Neural cell (in vitro differentiated cells): ENCODE results near the gene NMRK2. TPM values are rescaled to one million over a fixed set of nuclear protein-coding genes. Genes with fewer than 3 reads are reported as not detected.

Experiments used
- H2AFZ ChIP-seq: fragments of 200-600, 300-800 bp; sonication (generic), shearing (Covaris generic); 2 replicates; pipeline ENCODE4 v1.6.0; 2014; ENCODE audit warnings: low read depth, mild to moderate bottlenecking, antibody characterized with exemption, low read length, moderate library complexity
- H3F3A ChIP-seq: fragments of 200-600 bp; shearing (Covaris generic); 2 replicates; pipeline ENCODE4 v1.6.1; 2016; ENCODE audit warnings: mild to moderate bottlenecking, moderate library complexity, mixed read lengths, antibody characterized with exemption, low read length; ENCODE audit not compliant: insufficient read depth, poor library complexity, severe bottlenecking
- H3K27ac ChIP-seq: fragments of 200-600, 300-800 bp; sonication (generic), shearing (Covaris generic); 2 replicates; pipeline ENCODE4 v1.5.1; 2014; ENCODE audit warnings: mild to moderate bottlenecking, low read length, moderate library complexity
- H3K27me3 ChIP-seq: fragments of 300-800, 200-600 bp; sonication (generic), shearing (Covaris generic); 2 replicates; pipeline ENCODE4 v1.6.0; 2014; ENCODE audit warnings: mild to moderate bottlenecking, low read depth, low read length, moderate library complexity; ENCODE audit not compliant: insufficient read depth
- H3K36me3 ChIP-seq: fragments of 300-800, 200-600 bp; sonication (generic), shearing (Covaris generic); 2 replicates; pipeline ENCODE4 v1.5.1; 2014; ENCODE audit warnings: mild to moderate bottlenecking, antibody characterized with exemption, low read length, moderate library complexity; ENCODE audit not compliant: insufficient read depth
- H3K4me2 ChIP-seq: fragments of 300-800, 200-600 bp; sonication (generic), shearing (Covaris generic); 2 replicates; pipeline ENCODE4 v1.6.0; 2014; ENCODE audit warnings: mild to moderate bottlenecking, low read length
- H3K4me3 ChIP-seq: fragments of 300-800, 200-600 bp; sonication (generic), shearing (Covaris generic); 2 replicates; pipeline ENCODE4 v1.5.1; 2014; ENCODE audit warnings: mild to moderate bottlenecking, low read length, moderate library complexity
- H3K79me2 ChIP-seq: fragments of 200-600 bp; shearing (Covaris generic); replicated peaks from 2 replicates; pipeline ENCODE4 v1.6.0; 2014; ENCODE audit warnings: mild to moderate bottlenecking, low read length, moderate library complexity; ENCODE audit not compliant: insufficient read depth
- H3K9ac ChIP-seq: fragments of 300-800, 200-600 bp; sonication (generic), shearing (Covaris generic); 2 replicates; pipeline ENCODE4 v1.6.1; 2016; ENCODE audit warnings: mild to moderate bottlenecking, low read length, mixed read lengths
- H3K9me2 ChIP-seq: fragments of 200-600 bp; shearing (Covaris generic); 2 replicates; pipeline ENCODE4 v1.6.1; 2016; ENCODE audit warnings: mild to moderate bottlenecking, low read length, mixed read lengths; ENCODE audit not compliant: insufficient read depth
- H3K9me3 ChIP-seq: fragments of 200-600, 300-800 bp; sonication (generic), shearing (Covaris generic); 2 replicates; pipeline ENCODE4 v1.6.1; 2016; ENCODE audit warnings: mild to moderate bottlenecking, mixed run types, low read length, moderate library complexity, mixed read lengths
- H4K20me1 ChIP-seq: fragments of 200-600 bp; shearing (Covaris generic); 2 replicates; pipeline ENCODE4 v1.6.1; 2016; ENCODE audit warnings: mild to moderate bottlenecking, mixed run types; ENCODE audit not compliant: insufficient read depth
- EP300 ChIP-seq: fragments of 450-650 bp; conservative IDR thresholded peaks from 2 replicates; pipeline ENCODE4 v1.6.1; 2014; ENCODE audit warnings: antibody characterized with exemption, mild to moderate bottlenecking, moderate library complexity; ENCODE audit not compliant: poor library complexity, severe bottlenecking
- EZH2 ChIP-seq: fragments of 200-600, 300-800 bp; shearing (Covaris generic), sonication (generic); IDR thresholded peaks from 2 replicates; pipeline ENCODE4 v1.6.1; 2014; ENCODE audit warnings: antibody characterized with exemption, low read length, borderline replicate concordance, mild to moderate bottlenecking; ENCODE audit not compliant: insufficient read depth, poor library complexity, severe bottlenecking
- MXI1 ChIP-seq: fragments of 450-650 bp; conservative IDR thresholded peaks from 2 replicates; pipeline ENCODE4 v1.6.1; 2014; ENCODE audit warnings: antibody characterized with exemption, mild to moderate bottlenecking; ENCODE audit not compliant: poor library complexity, severe bottlenecking
- POLR2AphosphoS5 ChIP-seq: IDR thresholded peaks from 2 replicates; pipeline ENCODE4 v1.6.1; 2012
- RAD21 ChIP-seq: fragments of 450-650 bp; conservative IDR thresholded peaks from 2 replicates; pipeline ENCODE4 v1.6.1; 2014; ENCODE audit warnings: antibody characterized with exemption, mild to moderate bottlenecking, moderate library complexity
- REST ChIP-seq: IDR thresholded peaks from 2 replicates; pipeline ENCODE4 v1.6.1; 2012; ENCODE audit warnings: borderline replicate concordance
- SMC3 ChIP-seq: fragments of 450-650 bp; conservative IDR thresholded peaks from 2 replicates; pipeline ENCODE4 v1.6.1; 2014; ENCODE audit warnings: antibody characterized with exemption, mild to moderate bottlenecking, moderate library complexity; ENCODE audit not compliant: poor library complexity
- TAF1 ChIP-seq: IDR thresholded peaks from 2 replicates; pipeline ENCODE4 v1.6.1; 2012; ENCODE audit warnings: low read depth
- polyA plus RNA-seq: library from polyadenylated mRNA; depleted of rRNA; stranded (reverse); fragments of >200 nt; gene quantifications from 2 replicates; pipeline ENCODE4 v1.2.3, GENCODE V29; 2014
- TF ChIP-seq, protein P1 (sequence below): fragments of 450-650 bp; IDR thresholded peaks from 2 replicates; pipeline ENCODE4 v1.5.1; 2014; ENCODE audit warnings: antibody characterized with exemption, mild to moderate bottlenecking, moderate library complexity; ENCODE audit not compliant: poor library complexity, severe bottlenecking

Gene NMRK2
- polyA plus RNA-seq, 1 donor from 2014 or later: not detected

GRCh38 chr19:3983936-3984583, 51.2 kb downstream of the NMRK2 start:
- Histone ChIP-seq H3K4me2 (peak overlapping the region; percentile 86), H3K27me3 (no peaks in the 10 kb centered on the region), H2AFZ (no peak overlapping the region), H3K27ac (peak overlapping the region; percentile 90), H3K9ac (peak overlapping the region; percentile 92), H3F3A (peaks cover 3% of the 10 kb centered on the region), H3K79me2 (peaks cover 23% of the 10 kb centered on the region), H3K36me3 (no peaks in the 10 kb centered on the region), H4K20me1 (peaks cover 53% of the 10 kb centered on the region), H3K4me3 (peak overlapping the region; percentile 97), H3K9me3 (no peaks in the 10 kb centered on the region), H3K9me2 (no peaks in the 10 kb centered on the region)
- no peak for TF ChIP-seq REST
- TF ChIP-seq POLR2AphosphoS5: no peak
- no peak for TF ChIP-seq EP300
- TF ChIP-seq SMC3: no peak
- TF ChIP-seq, protein P1, sequence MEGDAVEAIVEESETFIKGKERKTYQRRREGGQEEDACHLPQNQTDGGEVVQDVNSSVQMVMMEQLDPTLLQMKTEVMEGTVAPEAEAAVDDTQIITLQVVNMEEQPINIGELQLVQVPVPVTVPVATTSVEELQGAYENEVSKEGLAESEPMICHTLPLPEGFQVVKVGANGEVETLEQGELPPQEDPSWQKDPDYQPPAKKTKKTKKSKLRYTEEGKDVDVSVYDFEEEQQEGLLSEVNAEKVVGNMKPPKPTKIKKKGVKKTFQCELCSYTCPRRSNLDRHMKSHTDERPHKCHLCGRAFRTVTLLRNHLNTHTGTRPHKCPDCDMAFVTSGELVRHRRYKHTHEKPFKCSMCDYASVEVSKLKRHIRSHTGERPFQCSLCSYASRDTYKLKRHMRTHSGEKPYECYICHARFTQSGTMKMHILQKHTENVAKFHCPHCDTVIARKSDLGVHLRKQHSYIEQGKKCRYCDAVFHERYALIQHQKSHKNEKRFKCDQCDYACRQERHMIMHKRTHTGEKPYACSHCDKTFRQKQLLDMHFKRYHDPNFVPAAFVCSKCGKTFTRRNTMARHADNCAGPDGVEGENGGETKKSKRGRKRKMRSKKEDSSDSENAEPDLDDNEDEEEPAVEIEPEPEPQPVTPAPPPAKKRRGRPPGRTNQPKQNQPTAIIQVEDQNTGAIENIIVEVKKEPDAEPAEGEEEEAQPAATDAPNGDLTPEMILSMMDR: no peak
- TF ChIP-seq EZH2: no peak
- TF ChIP-seq TAF1: no peak
- TF ChIP-seq MXI1: no peak
- TF ChIP-seq RAD21: no peak

- Histone ChIP-seq H3K79me2 (peaks cover 23% of the 10 kb centered on the region), H4K20me1 (peaks cover 51% of the 10 kb centered on the region), H3K27ac (peak overlapping the region; percentile 90)
Measured at GRCh38 chr19:3984584-3984907, 51.7 kb downstream of the NMRK2 start.

More at GRCh38 chr19:3984584-3984907, 51.7 kb downstream of the NMRK2 start:
- Histone ChIP-seq H3K36me3 (no peaks in the 10 kb centered on the region), H3K9ac (peak overlapping the region; percentile 92), H3K9me3 (no peaks in the 10 kb centered on the region), H3K4me3 (peak overlapping the region; percentile 97), H3F3A (peaks cover 3% of the 10 kb centered on the region), H3K9me2 (no peaks in the 10 kb centered on the region), H3K27me3 (no peaks in the 10 kb centered on the region), H3K4me2 (peak overlapping the region; percentile 86), H2AFZ (no peak overlapping the region)
- TF ChIP-seq, protein P1: no peak
- no peak for TF ChIP-seq EP300
- TF ChIP-seq SMC3: no peak
- no peak for TF ChIP-seq REST
- no peak for TF ChIP-seq TAF1
- TF ChIP-seq EZH2: no peak
- no peak for TF ChIP-seq MXI1
- no peak for TF ChIP-seq POLR2AphosphoS5
- TF ChIP-seq RAD21: no peak
